Measurements from ENCODE around the gene LMOD1. TPM values are rescaled to one million over a fixed set of nuclear protein-coding genes. Genes with fewer than 3 reads are reported as not detected.

Gene LMOD1
- total and polyA plus RNA-seq, 2 donors from 2014 or later, result 9.5 to 33.3 TPM

DNA sequence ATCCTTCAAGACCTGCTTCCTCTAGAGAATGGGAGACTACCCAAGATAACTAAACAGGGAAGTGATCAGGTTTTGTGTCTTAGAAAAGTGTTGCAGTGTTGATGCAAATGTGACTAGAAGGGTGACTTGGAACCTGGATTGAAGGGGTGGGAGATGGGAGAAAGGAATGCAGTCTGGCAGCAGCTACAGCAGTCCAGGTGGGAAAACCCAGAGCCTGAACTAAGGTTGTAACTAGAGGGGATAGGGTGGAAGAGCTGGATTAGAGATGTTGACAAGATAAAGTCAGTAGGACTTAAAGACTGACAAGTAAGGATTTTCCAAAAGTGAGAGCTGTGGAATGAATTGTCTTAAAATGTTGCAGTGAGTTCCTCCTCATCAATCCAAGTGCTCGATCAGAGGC is 64.7 kb downstream of the LMOD1 start:
- intact Hi-C loops (cut with DNase I), result no loop called here
- Histone ChIP-seq H3K27ac (ENCODE audit: low read depth in 2 of 2, low read length in 2 of 2) (no peak overlapping the region), H3K4me1 (ENCODE audit: control insufficient read depth in 2 of 3, insufficient read depth in 2 of 3, low read depth in 1 of 3, low read length in 3 of 3) (peaks cover 0 to 4% (median 0%) of the 10 kb centered on the region in 3 donors), H3K4me3 (ENCODE audit: low read length in 3 of 3) (no peak overlapping the region), H3K27me3 (ENCODE audit: control insufficient read depth, insufficient read depth, low read length) (no peaks in the 10 kb centered on the region), H3K9ac (ENCODE audit: low read length in 3 of 3) (no peak overlapping the region), H3K9me3 (ENCODE audit: control insufficient read depth in 2 of 3, insufficient read depth in 1 of 3, low read length in 3 of 3) (no peaks in the 10 kb centered on the region), H3K36me3 (ENCODE audit: control insufficient read depth in 2 of 3, insufficient read depth in 3 of 3, low read length in 3 of 3) (no peaks in the 10 kb centered on the region)
- no peak for TF ChIP-seq CTCF (IDR thresholded peaks at IDR 0.05; ENCODE audit: borderline replicate concordance, extremely low read depth, insufficient read depth)
- no peak for FAIRE-seq
- DNase-seq, result no peak

DNA sequence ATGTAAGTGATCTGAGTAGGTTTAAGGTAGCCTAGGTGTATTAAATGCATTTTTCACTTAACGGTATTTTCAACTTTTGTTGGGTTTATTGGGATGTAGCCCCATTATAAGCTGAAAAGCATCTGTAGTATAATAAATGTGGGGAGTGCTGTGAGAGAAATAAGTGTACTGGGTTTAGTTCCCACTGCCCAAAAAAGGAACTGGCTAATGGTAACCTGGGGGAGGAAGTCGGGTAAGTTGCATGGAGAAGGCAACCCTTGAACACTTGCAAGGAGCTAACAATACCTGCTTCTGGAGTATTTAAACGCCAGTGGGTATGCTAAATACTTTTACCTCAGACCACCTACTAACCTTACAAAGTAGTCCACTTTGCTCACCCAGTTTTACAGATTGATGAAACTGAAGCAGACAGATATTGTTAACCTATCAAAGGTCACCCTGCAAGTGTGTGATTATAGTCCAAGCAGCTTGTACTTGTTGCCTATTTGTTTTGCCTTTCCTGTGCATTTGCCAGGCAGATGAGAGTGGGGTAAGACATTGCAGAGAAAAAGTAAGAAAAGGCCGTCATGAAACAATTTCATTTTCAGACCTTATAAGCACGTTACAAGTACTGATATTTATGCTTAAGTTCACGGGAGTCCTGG is 65.3 kb downstream of the LMOD1 start:
- Histone ChIP-seq H3K4me3 (ENCODE audit: low read length in 3 of 3) (no peak overlapping the region), H3K9me3 (ENCODE audit: control insufficient read depth in 2 of 3, insufficient read depth in 1 of 3, low read length in 3 of 3) (no peaks in the 10 kb centered on the region), H3K36me3 (ENCODE audit: control insufficient read depth in 2 of 3, insufficient read depth in 3 of 3, low read length in 3 of 3) (no peaks in the 10 kb centered on the region), H3K4me1 (ENCODE audit: control insufficient read depth in 2 of 3, insufficient read depth in 2 of 3, low read depth in 1 of 3, low read length in 3 of 3) (peaks cover 0 to 4% (median 0%) of the 10 kb centered on the region in 3 donors), H3K9ac (ENCODE audit: low read length in 3 of 3) (no peak overlapping the region), H3K27me3 (ENCODE audit: control insufficient read depth, insufficient read depth, low read length) (no peaks in the 10 kb centered on the region), H3K27ac (ENCODE audit: low read depth in 2 of 2, low read length in 2 of 2) (no peak overlapping the region)
- no peak for DNase-seq
- intact Hi-C loops (cut with DNase I), result no loop called here
- no peak for FAIRE-seq
- TF ChIP-seq CTCF (IDR thresholded peaks at IDR 0.05; ENCODE audit: borderline replicate concordance, extremely low read depth, insufficient read depth), result no peak

GRCh38 chr1:201877877-201878401 is 68.4 kb downstream of the LMOD1 start:
- DNase-seq (peak in 3 of 5 donors; percentile 59 to 86 (median 74)), FAIRE-seq (peak; percentile 32)
- Histone ChIP-seq H3K9me3 (ENCODE audit: control insufficient read depth in 2 of 3, insufficient read depth in 1 of 3, low read length in 3 of 3) (no peaks in the 10 kb centered on the region), H3K27me3 (ENCODE audit: control insufficient read depth, insufficient read depth, low read length) (no peaks in the 10 kb centered on the region), H3K9ac (ENCODE audit: low read length in 3 of 3) (no peak overlapping the region), H3K4me1 (ENCODE audit: control insufficient read depth in 2 of 3, insufficient read depth in 2 of 3, low read depth in 1 of 3, low read length in 3 of 3) (peaks cover 0 to 4% (median 0%) of the 10 kb centered on the region in 3 donors), H3K4me3 (ENCODE audit: low read length in 3 of 3) (no peak overlapping the region), H3K36me3 (ENCODE audit: control insufficient read depth in 2 of 3, insufficient read depth in 3 of 3, low read length in 3 of 3) (peaks cover 3 to 9% (median 8%) of the 10 kb centered on the region in 3 donors), H3K27ac (ENCODE audit: low read depth in 2 of 2, low read length in 2 of 2) (no peak overlapping the region)
- peak; percentile 55 for TF ChIP-seq CTCF (IDR thresholded peaks at IDR 0.05; ENCODE audit: borderline replicate concordance, extremely low read depth, insufficient read depth)
- intact Hi-C loops (cut with DNase I), result no loop called here
